ENCODE data around the gene KCNJ11. TPM values are rescaled to one million over a fixed set of nuclear protein-coding genes. Genes with fewer than 3 reads are reported as not detected.

The KCNJ11 gene
- total and polyA plus RNA-seq, 2 of the 13 experiments (the other 11 are each of a cell fraction or from before 2014, with no cell fraction given) = 0.38 to 1.6 TPM

- TF ChIP-seq ZNF574 (CRISPR knock-in tag; IDR thresholded peaks at IDR 0.05) (no peak), ZNF737 (CRISPR knock-in tag; IDR thresholded peaks at IDR 0.05; ENCODE audit: borderline replicate concordance) (no peak), MLX (CRISPR knock-in tag; IDR thresholded peaks at IDR 0.05) (no peak), ZNF878 (CRISPR knock-in tag; IDR thresholded peaks at IDR 0.05) (no peak), ZNF546 (CRISPR knock-in tag; conservative IDR thresholded peaks at IDR 0.05) (no peak), ADNP (CRISPR knock-in tag; IDR thresholded peaks at IDR 0.05) (no peak), KMT2A (CRISPR knock-in tag; IDR thresholded peaks at IDR 0.05) (no peak), ARHGAP35 (CRISPR knock-in tag; IDR thresholded peaks at IDR 0.05; ENCODE audit: borderline replicate concordance) (no peak), U2AF1 (optimal IDR thresholded peaks at IDR 0.05; ENCODE audit: low read depth, low read length) (no peak), ZNF567 (CRISPR knock-in tag; IDR thresholded peaks at IDR 0.05; ENCODE audit: borderline replicate concordance) (no peak), ZBTB33 (CRISPR knock-in tag; IDR thresholded peaks at IDR 0.05) (no peak), ZFY (CRISPR knock-in tag; IDR thresholded peaks at IDR 0.05) (no peak), IKZF1 (IDR thresholded peaks at IDR 0.05) (no peak), XRCC5 (optimal IDR thresholded peaks at IDR 0.05; ENCODE audit: low read length) (peak; percentile 16), KDM5A (IDR thresholded peaks at IDR 0.05; ENCODE audit: borderline replicate concordance, low read length) (no peak), SMC3 (IDR thresholded peaks at IDR 0.05; ENCODE audit: low read length) (peak; percentile 71), SOX6 (IDR thresholded peaks at IDR 0.05) (no peak), SOX6 (CRISPR knock-in tag; IDR thresholded peaks at IDR 0.05) (no peak)
- TF ChIP-seq, protein P1, sequence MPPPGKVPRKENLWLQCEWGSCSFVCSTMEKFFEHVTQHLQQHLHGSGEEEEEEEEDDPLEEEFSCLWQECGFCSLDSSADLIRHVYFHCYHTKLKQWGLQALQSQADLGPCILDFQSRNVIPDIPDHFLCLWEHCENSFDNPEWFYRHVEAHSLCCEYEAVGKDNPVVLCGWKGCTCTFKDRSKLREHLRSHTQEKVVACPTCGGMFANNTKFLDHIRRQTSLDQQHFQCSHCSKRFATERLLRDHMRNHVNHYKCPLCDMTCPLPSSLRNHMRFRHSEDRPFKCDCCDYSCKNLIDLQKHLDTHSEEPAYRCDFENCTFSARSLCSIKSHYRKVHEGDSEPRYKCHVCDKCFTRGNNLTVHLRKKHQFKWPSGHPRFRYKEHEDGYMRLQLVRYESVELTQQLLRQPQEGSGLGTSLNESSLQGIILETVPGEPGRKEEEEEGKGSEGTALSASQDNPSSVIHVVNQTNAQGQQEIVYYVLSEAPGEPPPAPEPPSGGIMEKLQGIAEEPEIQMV (CRISPR knock-in tag; IDR thresholded peaks at IDR 0.05; ENCODE audit: low read depth) = peak; percentile 38; the same call in 1 of the 2 replicates
- TF ChIP-seq, protein P2, sequence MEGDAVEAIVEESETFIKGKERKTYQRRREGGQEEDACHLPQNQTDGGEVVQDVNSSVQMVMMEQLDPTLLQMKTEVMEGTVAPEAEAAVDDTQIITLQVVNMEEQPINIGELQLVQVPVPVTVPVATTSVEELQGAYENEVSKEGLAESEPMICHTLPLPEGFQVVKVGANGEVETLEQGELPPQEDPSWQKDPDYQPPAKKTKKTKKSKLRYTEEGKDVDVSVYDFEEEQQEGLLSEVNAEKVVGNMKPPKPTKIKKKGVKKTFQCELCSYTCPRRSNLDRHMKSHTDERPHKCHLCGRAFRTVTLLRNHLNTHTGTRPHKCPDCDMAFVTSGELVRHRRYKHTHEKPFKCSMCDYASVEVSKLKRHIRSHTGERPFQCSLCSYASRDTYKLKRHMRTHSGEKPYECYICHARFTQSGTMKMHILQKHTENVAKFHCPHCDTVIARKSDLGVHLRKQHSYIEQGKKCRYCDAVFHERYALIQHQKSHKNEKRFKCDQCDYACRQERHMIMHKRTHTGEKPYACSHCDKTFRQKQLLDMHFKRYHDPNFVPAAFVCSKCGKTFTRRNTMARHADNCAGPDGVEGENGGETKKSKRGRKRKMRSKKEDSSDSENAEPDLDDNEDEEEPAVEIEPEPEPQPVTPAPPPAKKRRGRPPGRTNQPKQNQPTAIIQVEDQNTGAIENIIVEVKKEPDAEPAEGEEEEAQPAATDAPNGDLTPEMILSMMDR (CRISPR knock-in tag; IDR thresholded peaks at IDR 0.05) = peak; percentile 86
Measured at GRCh38 chr11:17386331-17387084, 2.0 kb downstream of the KCNJ11 start (continued).
